ENCODE results near the gene ARNT2.

Gene ARNT2

DNA sequence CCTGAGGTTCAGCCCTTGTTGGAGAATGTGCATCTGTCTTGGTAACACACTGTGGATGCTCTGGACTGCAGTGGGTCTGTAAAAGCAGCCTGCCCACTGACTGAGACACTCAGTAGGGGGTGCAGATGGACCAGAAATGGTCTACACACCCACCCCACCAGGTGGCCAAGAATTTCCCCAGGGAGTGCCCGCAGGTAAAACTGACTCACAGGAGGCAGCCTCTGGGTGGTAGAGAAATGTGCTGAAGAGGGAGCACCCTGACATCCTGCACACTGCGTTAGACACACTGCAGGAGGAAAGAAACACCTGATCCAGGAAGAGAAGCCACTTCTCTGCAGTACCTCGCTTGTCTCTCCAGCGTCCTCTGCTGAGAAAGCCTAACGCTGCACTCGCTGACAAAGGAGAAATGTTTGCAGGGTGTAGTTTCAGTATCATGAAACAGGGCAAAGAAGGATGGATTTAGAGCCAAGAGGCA, 181.4 kb downstream of the ARNT2 start:
- H2BK15ac ChIP-seq (replicated peaks; ENCODE audit: low read depth): no peak overlapping the region
- H2AK5ac ChIP-seq (ENCODE audit: low read length): no peak overlapping the region
- no peak overlapping the region for H4K5ac ChIP-seq (ENCODE audit: low read length)
- H3K4me2 ChIP-seq (ENCODE audit: low read length): no peak overlapping the region
- H4K8ac ChIP-seq (ENCODE audit: low read depth, low read length): no peak overlapping the region
- H2BK120ac ChIP-seq (ENCODE audit: low read depth, low read length): no peak overlapping the region
- no peak overlapping the region for H3K27ac ChIP-seq (ENCODE audit: low read depth, low read length)
- no peak overlapping the region for H2BK5ac ChIP-seq (ENCODE audit: low read length)
- no peak overlapping the region for H3K4ac ChIP-seq (ENCODE audit: low read depth, low read length)
- peak; percentile 9 for DNase-seq
- no peak overlapping the region for H3K23ac ChIP-seq (ENCODE audit: low read length)
- H3K36me3 ChIP-seq (ENCODE audit: control insufficient read depth, insufficient read depth, low read length): no peaks in the 10 kb centered on the region
- no peaks in the 10 kb centered on the region for H3K79me1 ChIP-seq (ENCODE audit: low read length)
- H3K27me3 ChIP-seq (ENCODE audit: insufficient read depth, low read length, poor library complexity): no peaks in the 10 kb centered on the region
- no CpG with 5 or more reads among the region's 6 CpGs for WGBS (ENCODE audit: extremely low coverage, insufficient coverage, low lambda C conversion rate)
- no peak overlapping the region for H3K18ac ChIP-seq (ENCODE audit: low read length)
- H3K56ac ChIP-seq (ENCODE audit: low read length): no peak overlapping the region
- H3K4me1 ChIP-seq (ENCODE audit: control insufficient read depth, low read depth, low read length): no peaks in the 10 kb centered on the region
- no peak overlapping the region for H3K4me3 ChIP-seq (ENCODE audit: low read length)
- H3K79me2 ChIP-seq (ENCODE audit: control insufficient read depth, insufficient read depth, low read length): no peaks in the 10 kb centered on the region
- H3K9ac ChIP-seq (ENCODE audit: low read length): no peak overlapping the region

DNA sequence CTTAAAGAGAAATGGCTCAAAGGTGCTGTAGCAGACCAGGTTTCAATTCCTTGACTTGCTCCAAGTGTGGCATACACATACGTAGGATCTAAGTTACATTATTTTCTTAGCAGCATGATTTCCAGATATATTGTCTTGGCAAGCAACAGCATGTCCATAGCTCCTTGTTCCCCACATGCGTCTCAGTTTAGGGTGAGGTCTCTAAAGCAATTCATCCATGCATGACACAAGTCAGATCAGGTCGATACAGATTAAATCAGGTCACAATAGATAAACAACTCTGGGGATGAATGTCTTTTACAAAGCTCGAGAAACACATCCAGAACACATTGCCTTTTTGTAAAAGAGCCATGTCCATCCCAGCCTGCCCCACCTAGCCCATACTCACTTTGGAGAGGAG, 182.0 kb downstream of the ARNT2 start:
- no peak overlapping the region for H2BK5ac ChIP-seq (ENCODE audit: low read length)
- H4K5ac ChIP-seq (ENCODE audit: low read length): no peak overlapping the region
- H3K4me1 ChIP-seq (ENCODE audit: control insufficient read depth, low read depth, low read length): no peaks in the 10 kb centered on the region
- H3K27ac ChIP-seq (ENCODE audit: low read depth, low read length): no peak overlapping the region
- no CpG with 5 or more reads among the region's 4 CpGs for WGBS (ENCODE audit: extremely low coverage, insufficient coverage, low lambda C conversion rate)
- no peak overlapping the region for H2AK5ac ChIP-seq (ENCODE audit: low read length)
- no peaks in the 10 kb centered on the region for H3K36me3 ChIP-seq (ENCODE audit: control insufficient read depth, insufficient read depth, low read length)
- no peaks in the 10 kb centered on the region for H3K79me2 ChIP-seq (ENCODE audit: control insufficient read depth, insufficient read depth, low read length)
- H4K8ac ChIP-seq (ENCODE audit: low read depth, low read length): no peak overlapping the region
- H3K18ac ChIP-seq (ENCODE audit: low read length): no peak overlapping the region
- H3K4me2 ChIP-seq (ENCODE audit: low read length): no peak overlapping the region
- no peak overlapping the region for H3K4ac ChIP-seq (ENCODE audit: low read depth, low read length)
- no peak overlapping the region for H3K23ac ChIP-seq (ENCODE audit: low read length)
- no peaks in the 10 kb centered on the region for H3K27me3 ChIP-seq (ENCODE audit: insufficient read depth, low read length, poor library complexity)
- H3K79me1 ChIP-seq (ENCODE audit: low read length): no peaks in the 10 kb centered on the region
- H2BK120ac ChIP-seq (ENCODE audit: low read depth, low read length): no peak overlapping the region
- H3K9ac ChIP-seq (ENCODE audit: low read length): no peak overlapping the region
- H3K56ac ChIP-seq (ENCODE audit: low read length): no peak overlapping the region
- no peak overlapping the region for H2BK15ac ChIP-seq (replicated peaks; ENCODE audit: low read depth)
- no peak overlapping the region for H3K4me3 ChIP-seq (ENCODE audit: low read length)
- no peak for DNase-seq

DNA sequence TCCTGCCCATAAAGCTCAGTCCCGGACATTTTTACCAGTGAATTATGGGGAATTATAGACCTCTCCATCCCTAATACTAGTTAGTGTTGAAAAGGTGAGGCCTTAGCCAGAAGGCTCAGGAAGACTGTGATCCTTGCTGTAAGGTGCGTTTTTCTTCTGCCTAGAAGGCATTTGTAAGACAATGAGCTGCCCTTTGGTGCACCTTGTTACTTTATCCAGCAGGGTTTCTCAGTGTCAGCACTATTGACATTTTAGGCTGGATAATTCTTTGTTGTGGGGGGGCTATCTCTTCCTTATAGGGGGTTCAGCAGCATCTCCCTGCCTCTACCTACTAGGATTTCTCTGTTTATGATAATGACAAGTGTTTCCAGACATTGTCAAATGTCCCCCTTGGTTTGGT, 182.8 kb downstream of the ARNT2 start:
- no peak overlapping the region for H3K4me2 ChIP-seq (ENCODE audit: low read length)
- H2AK5ac ChIP-seq (ENCODE audit: low read length): no peak overlapping the region
- H4K5ac ChIP-seq (ENCODE audit: low read length): no peak overlapping the region
- DNase-seq: no peak
- no CpG with 5 or more reads among the region's 2 CpGs for WGBS (ENCODE audit: extremely low coverage, insufficient coverage, low lambda C conversion rate)
- H3K27ac ChIP-seq (ENCODE audit: low read depth, low read length): no peak overlapping the region
- H3K18ac ChIP-seq (ENCODE audit: low read length): no peak overlapping the region
- no peak overlapping the region for H3K9ac ChIP-seq (ENCODE audit: low read length)
- H2BK120ac ChIP-seq (ENCODE audit: low read depth, low read length): no peak overlapping the region
- no peaks in the 10 kb centered on the region for H3K36me3 ChIP-seq (ENCODE audit: control insufficient read depth, insufficient read depth, low read length)
- H3K79me2 ChIP-seq (ENCODE audit: control insufficient read depth, insufficient read depth, low read length): no peaks in the 10 kb centered on the region
- no peak overlapping the region for H4K8ac ChIP-seq (ENCODE audit: low read depth, low read length)
- no peak overlapping the region for H3K23ac ChIP-seq (ENCODE audit: low read length)
- H3K4ac ChIP-seq (ENCODE audit: low read depth, low read length): no peak overlapping the region
- no peaks in the 10 kb centered on the region for H3K79me1 ChIP-seq (ENCODE audit: low read length)
- H3K56ac ChIP-seq (ENCODE audit: low read length): no peak overlapping the region
- H3K4me1 ChIP-seq (ENCODE audit: control insufficient read depth, low read depth, low read length): no peaks in the 10 kb centered on the region
- H2BK5ac ChIP-seq (ENCODE audit: low read length): no peak overlapping the region
- H3K4me3 ChIP-seq (ENCODE audit: low read length): no peak overlapping the region
- no peak overlapping the region for H2BK15ac ChIP-seq (replicated peaks; ENCODE audit: low read depth)
- H3K27me3 ChIP-seq (ENCODE audit: insufficient read depth, low read length, poor library complexity): no peaks in the 10 kb centered on the region

DNA sequence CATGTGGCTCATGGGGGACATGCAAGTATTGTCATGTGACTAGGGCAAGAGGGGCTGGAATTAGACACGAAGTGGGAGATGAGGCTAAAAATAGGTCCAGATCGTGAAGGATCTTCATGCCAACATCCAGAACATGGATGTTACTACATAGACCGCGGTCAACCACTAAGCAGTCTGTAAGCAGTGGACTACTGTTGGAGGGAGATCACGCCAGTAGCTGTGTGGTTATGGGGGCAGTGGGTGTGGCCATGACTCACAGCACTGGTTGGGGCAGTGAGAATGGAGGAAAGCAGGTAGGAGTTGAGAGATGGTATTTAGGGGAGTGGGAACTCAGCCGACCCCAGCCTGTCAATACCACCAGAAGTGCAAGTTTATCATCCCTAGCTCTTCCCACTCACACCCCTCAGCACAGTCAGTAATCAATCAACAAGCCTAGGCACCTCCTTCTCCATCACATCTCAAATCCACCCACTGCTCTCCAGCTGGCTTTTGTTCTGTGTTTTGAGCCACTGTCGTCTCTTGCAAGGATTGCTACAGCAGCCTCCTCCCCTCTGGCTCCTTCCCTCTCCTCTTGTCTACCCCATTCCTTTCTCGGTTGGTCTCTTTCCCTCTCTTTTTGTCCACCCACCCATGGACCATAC, 183.8 kb downstream of the ARNT2 start:
- Histone ChIP-seq H3K27me3 (ENCODE audit: insufficient read depth, low read length, poor library complexity) (no peaks in the 10 kb centered on the region), H2BK120ac (ENCODE audit: low read depth, low read length) (no peak overlapping the region), H2BK15ac (replicated peaks; ENCODE audit: low read depth) (no peak overlapping the region), H3K4me3 (ENCODE audit: low read length) (no peak overlapping the region), H3K4ac (ENCODE audit: low read depth, low read length) (no peak overlapping the region), H3K79me2 (ENCODE audit: control insufficient read depth, insufficient read depth, low read length) (no peaks in the 10 kb centered on the region), H4K5ac (ENCODE audit: low read length) (no peak overlapping the region), H3K36me3 (ENCODE audit: control insufficient read depth, insufficient read depth, low read length) (no peaks in the 10 kb centered on the region), H3K27ac (ENCODE audit: low read depth, low read length) (no peak overlapping the region), H3K9ac (ENCODE audit: low read length) (no peak overlapping the region), H4K8ac (ENCODE audit: low read depth, low read length) (no peak overlapping the region), H3K18ac (ENCODE audit: low read length) (no peak overlapping the region), H2BK5ac (ENCODE audit: low read length) (no peak overlapping the region), H3K56ac (ENCODE audit: low read length) (no peak overlapping the region), H3K4me2 (ENCODE audit: low read length) (no peak overlapping the region), H3K4me1 (ENCODE audit: control insufficient read depth, low read depth, low read length) (no peaks in the 10 kb centered on the region), H3K79me1 (ENCODE audit: low read length) (no peaks in the 10 kb centered on the region), H3K23ac (ENCODE audit: low read length) (no peak overlapping the region), H2AK5ac (ENCODE audit: low read length) (no peak overlapping the region)
- DNase-seq: no peak
- no CpG with 5 or more reads among the region's 8 CpGs for WGBS (ENCODE audit: extremely low coverage, insufficient coverage, low lambda C conversion rate)

DNA sequence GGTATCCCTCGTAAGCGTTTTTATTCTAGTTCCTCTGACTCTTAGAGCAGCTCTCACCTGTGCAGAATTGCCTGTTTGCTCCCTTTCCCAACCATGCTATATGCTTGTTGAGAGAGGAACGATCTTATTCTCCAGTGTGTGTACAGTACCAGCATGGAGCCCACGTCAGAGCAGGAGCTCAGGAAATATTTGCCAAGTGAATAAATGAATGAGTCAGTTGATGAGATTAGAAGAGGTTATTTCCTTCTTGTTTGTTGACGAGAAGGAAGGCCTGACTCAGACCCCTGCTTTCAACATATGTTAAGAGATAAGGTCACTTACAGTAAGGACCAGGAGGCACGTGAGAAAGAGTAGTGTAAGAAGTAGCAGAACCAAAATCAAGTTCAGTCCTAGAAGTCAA, 184.6 kb downstream of the ARNT2 start:
- Histone ChIP-seq H3K36me3 (ENCODE audit: control insufficient read depth, insufficient read depth, low read length) (no peaks in the 10 kb centered on the region), H3K4me2 (ENCODE audit: low read length) (no peak overlapping the region), H4K8ac (ENCODE audit: low read depth, low read length) (no peak overlapping the region), H3K79me2 (ENCODE audit: control insufficient read depth, insufficient read depth, low read length) (no peaks in the 10 kb centered on the region), H3K56ac (ENCODE audit: low read length) (no peak overlapping the region), H3K4me1 (ENCODE audit: control insufficient read depth, low read depth, low read length) (no peaks in the 10 kb centered on the region), H3K23ac (ENCODE audit: low read length) (no peak overlapping the region), H3K18ac (ENCODE audit: low read length) (no peak overlapping the region), H3K9ac (ENCODE audit: low read length) (no peak overlapping the region), H3K27me3 (ENCODE audit: insufficient read depth, low read length, poor library complexity) (no peaks in the 10 kb centered on the region), H3K79me1 (ENCODE audit: low read length) (no peaks in the 10 kb centered on the region), H2BK120ac (ENCODE audit: low read depth, low read length) (no peak overlapping the region), H3K4ac (ENCODE audit: low read depth, low read length) (no peak overlapping the region), H2BK15ac (replicated peaks; ENCODE audit: low read depth) (no peak overlapping the region), H4K5ac (ENCODE audit: low read length) (no peak overlapping the region), H3K27ac (ENCODE audit: low read depth, low read length) (no peak overlapping the region), H2AK5ac (ENCODE audit: low read length) (no peak overlapping the region), H2BK5ac (ENCODE audit: low read length) (no peak overlapping the region), H3K4me3 (ENCODE audit: low read length) (no peak overlapping the region)
- no CpG with 5 or more reads among the region's 6 CpGs for WGBS (ENCODE audit: extremely low coverage, insufficient coverage, low lambda C conversion rate)
- DNase-seq: no peak

DNA sequence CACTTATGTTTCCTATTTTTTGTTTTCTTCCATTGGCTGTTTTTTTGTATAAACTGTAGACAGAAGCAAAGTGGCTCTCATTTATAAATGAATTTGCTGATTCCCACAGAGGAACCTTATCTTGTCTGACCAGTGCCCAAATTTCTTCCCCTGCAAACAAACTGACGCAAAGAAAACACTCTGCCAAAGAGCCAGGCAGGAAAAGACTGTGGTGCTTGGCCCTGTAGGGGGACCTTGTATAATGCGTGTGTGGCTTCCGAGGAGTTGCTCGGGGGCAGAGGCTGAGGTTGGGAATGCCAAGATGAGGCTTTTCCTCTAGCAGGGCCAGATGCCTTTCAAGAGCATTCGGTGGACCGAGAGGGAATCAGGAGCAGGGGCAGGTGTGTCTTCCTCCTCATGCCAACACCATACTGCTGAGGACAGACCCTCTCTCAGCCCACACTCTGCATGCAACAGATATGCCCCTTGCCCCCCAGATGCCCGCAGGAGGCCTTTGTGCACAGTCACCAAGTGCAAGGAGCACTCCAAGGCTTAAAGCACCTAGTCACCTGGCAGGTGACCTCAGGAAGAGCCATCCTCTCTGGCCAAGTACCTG, 186.7 kb downstream of the ARNT2 start:
- Histone ChIP-seq H3K9ac (ENCODE audit: low read length) (no peak overlapping the region), H4K8ac (ENCODE audit: low read depth, low read length) (no peak overlapping the region), H2BK15ac (replicated peaks; ENCODE audit: low read depth) (no peak overlapping the region), H2AK5ac (ENCODE audit: low read length) (no peak overlapping the region), H3K4me3 (ENCODE audit: low read length) (no peak overlapping the region), H2BK120ac (ENCODE audit: low read depth, low read length) (no peak overlapping the region), H3K27ac (ENCODE audit: low read depth, low read length) (no peak overlapping the region), H3K36me3 (ENCODE audit: control insufficient read depth, insufficient read depth, low read length) (no peaks in the 10 kb centered on the region), H2BK5ac (ENCODE audit: low read length) (no peak overlapping the region), H3K27me3 (ENCODE audit: insufficient read depth, low read length, poor library complexity) (no peaks in the 10 kb centered on the region), H3K79me2 (ENCODE audit: control insufficient read depth, insufficient read depth, low read length) (no peaks in the 10 kb centered on the region), H3K18ac (ENCODE audit: low read length) (no peak overlapping the region), H3K79me1 (ENCODE audit: low read length) (no peaks in the 10 kb centered on the region), H3K4me2 (ENCODE audit: low read length) (no peak overlapping the region), H4K5ac (ENCODE audit: low read length) (no peak overlapping the region), H3K4me1 (ENCODE audit: control insufficient read depth, low read depth, low read length) (no peaks in the 10 kb centered on the region), H3K4ac (ENCODE audit: low read depth, low read length) (no peak overlapping the region), H3K56ac (ENCODE audit: low read length) (no peak overlapping the region), H3K23ac (ENCODE audit: low read length) (no peak overlapping the region)
- no peak for DNase-seq
- no CpG with 5 or more reads among the region's 7 CpGs for WGBS (ENCODE audit: extremely low coverage, insufficient coverage, low lambda C conversion rate)
